HL-60 (cell line): ENCODE data around the gene PPP2R5E.

ENCODE experiments used
- DNase-seq, 2 experiments: peaks; one replicate each; pipeline ENCODE4 v3.0.0-alpha.2; 2010 to 2020; ENCODE audit warnings: low read depth in 1 of 2, low spot score in 1 of 2
- H3K27ac ChIP-seq: fragments of 250-450 bp; sonication (Bioruptor Pico); replicated peaks from 2 replicates; pipeline ENCODE4 v1.5.1; 2020; ENCODE audit warnings: mild to moderate bottlenecking, moderate library complexity
- H3K27me3 ChIP-seq: fragments of 250-450 bp; sonication (Bioruptor Pico); 2 replicates; pipeline ENCODE4 v1.5.1; 2021; ENCODE audit warnings: mild to moderate bottlenecking, moderate library complexity; ENCODE audit not compliant: insufficient read depth, poor library complexity, severe bottlenecking
- H3K4me3 ChIP-seq: replicated peaks from 2 replicates; pipeline ENCODE4 v1.5.1; 2011; ENCODE audit warnings: mild to moderate bottlenecking, control low read depth, low read length; ENCODE audit not compliant: insufficient read depth
- CTCF ChIP-seq: IDR thresholded peaks from one replicate; pipeline ENCODE4 v1.5.1; 2011; ENCODE audit warnings: low read length, control low read depth, inconsistent platforms; ENCODE audit not compliant: insufficient read depth
- GABPA ChIP-seq: IDR thresholded peaks from 2 replicates; pipeline ENCODE4 v1.6.1; 2012; ENCODE audit warnings: low read depth
- POLR2AphosphoS5 ChIP-seq: IDR thresholded peaks from 2 replicates; pipeline ENCODE4 v1.6.1; 2012; ENCODE audit warnings: low read depth
- REST ChIP-seq: IDR thresholded peaks from 2 replicates; pipeline ENCODE4 v1.6.1; 2012; ENCODE audit warnings: low read depth; ENCODE audit not compliant: insufficient replicate concordance
- SPI1 ChIP-seq: IDR thresholded peaks from 2 replicates; pipeline ENCODE4 v1.6.1; 2012; ENCODE audit warnings: low read depth, mild to moderate bottlenecking, borderline replicate concordance

PPP2R5E gene

GRCh38 chr14:63459738-63460137, 83.4 kb downstream of the PPP2R5E start:
- Histone ChIP-seq H3K27me3 (no peaks in the 10 kb centered on the region), H3K4me3 (no peak overlapping the region), H3K27ac (no peak overlapping the region)
- no peak for TF ChIP-seq GABPA
- no peak for DNase-seq

GRCh38 chr14:63457498-63457897, 85.7 kb downstream of the PPP2R5E start:
- Histone ChIP-seq H3K27me3 (no peaks in the 10 kb centered on the region), H3K4me3 (no peak overlapping the region), H3K27ac (no peak overlapping the region)
- no peak for TF ChIP-seq SPI1
- no peak for TF ChIP-seq GABPA
- no peak for TF ChIP-seq CTCF
- no peak for TF ChIP-seq POLR2AphosphoS5
- no peak for TF ChIP-seq REST
- no peak for DNase-seq

DNA sequence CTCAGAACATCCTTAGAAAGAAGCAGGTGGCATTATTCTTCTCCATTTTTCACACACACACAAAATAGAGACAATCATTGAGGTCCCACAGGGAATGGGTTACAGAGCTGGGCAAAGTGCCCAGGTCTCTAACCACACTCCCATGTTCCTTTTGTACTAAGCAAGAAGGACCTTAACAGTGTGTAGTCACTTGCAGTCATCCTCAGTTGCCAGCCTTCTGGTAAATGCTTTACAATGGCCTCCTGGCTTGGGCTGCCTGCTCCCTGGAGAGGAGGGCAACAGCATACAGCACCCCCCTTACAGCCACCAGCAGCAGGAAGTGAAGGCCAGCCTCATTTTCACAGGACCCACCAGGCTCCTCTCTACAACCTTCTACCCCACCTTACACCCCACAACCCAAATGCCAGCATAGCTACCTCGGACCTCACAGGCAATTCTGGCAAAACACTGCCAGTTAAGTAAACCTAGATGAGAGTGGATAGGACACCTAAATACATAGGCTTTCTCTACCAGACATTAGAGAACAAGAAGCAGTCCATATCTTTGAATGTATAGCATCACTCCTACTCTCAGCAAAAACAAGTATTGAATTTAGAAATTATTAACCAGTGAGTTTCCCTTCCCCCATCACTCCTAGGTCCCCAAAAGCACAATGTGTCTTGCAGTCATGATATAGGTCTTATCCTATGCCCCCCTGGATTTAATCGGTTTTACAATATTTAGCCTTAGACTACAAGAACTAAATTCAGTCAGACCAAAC, 88.1 kb downstream of the PPP2R5E start:
- DNase-seq, result peak in 1 of 2 experiments; percentile 29
- Histone ChIP-seq H3K4me3 (no peak overlapping the region), H3K27ac (no peak overlapping the region), H3K27me3 (no peaks in the 10 kb centered on the region)
- TF ChIP-seq GABPA, result no peak
- TF ChIP-seq POLR2AphosphoS5, result no peak
- no peak for TF ChIP-seq SPI1

- Histone ChIP-seq H3K27ac (no peak overlapping the region), H3K27me3 (no peaks in the 10 kb centered on the region)
- TF ChIP-seq POLR2AphosphoS5 (no peak), SPI1 (no peak), CTCF (no peak), GABPA (no peak), REST (no peak)
Observed at GRCh38 chr14:63454436-63454835, 88.7 kb downstream of the PPP2R5E start.

More at GRCh38 chr14:63454436-63454835, 88.7 kb downstream of the PPP2R5E start:
- no peak for DNase-seq
- no peak overlapping the region for H3K4me3 ChIP-seq
